ENCODE data around the gene GARIN5B. TPM values are rescaled to one million over a fixed set of nuclear protein-coding genes. Genes with fewer than 3 reads are reported as not detected.

Gene GARIN5B
- total RNA-seq, 1 donor from 2014 or later: not detected

DNA sequence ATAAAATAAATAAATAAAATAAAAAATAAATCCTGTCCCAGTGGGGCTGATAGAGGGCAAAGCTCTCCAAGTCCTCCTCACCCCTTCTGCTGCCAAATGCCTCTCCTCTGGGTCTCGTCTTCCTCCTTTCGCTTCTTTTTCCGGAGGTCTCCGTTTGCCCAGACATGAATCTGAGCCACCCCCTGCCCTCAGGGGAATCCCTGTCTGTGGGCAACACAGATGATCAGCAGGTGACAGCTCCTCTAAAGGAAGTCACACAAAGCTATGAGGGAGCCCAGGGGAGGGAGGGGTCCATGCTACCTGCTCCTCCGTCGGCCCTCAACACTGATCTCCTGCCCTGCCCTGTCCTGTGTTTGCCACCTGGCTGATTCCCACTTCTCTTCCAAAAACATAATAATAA, 38.4 kb downstream of the GARIN5B start:
- Histone ChIP-seq H3K36me3 (ENCODE audit: control insufficient read depth in 3 of 3, insufficient read depth in 3 of 3, low read length in 3 of 3) (no peaks in the 10 kb centered on the region), H3K9me3 (ENCODE audit: control insufficient read depth in 3 of 3, low read length in 3 of 3) (no peaks in the 10 kb centered on the region), H3K27me3 (ENCODE audit: control insufficient read depth in 3 of 3, insufficient read depth in 3 of 3, low read length in 3 of 3) (peaks cover 0 to 14% (median 11%) of the 10 kb centered on the region in 3 donors), H3K4me1 (ENCODE audit: control insufficient read depth in 3 of 3, insufficient read depth in 3 of 3, low read length in 3 of 3) (peaks cover 0 to 4% (median 0%) of the 10 kb centered on the region in 3 donors), H3K4me3 (ENCODE audit: low read length in 3 of 3) (no peak overlapping the region), H3K27ac (ENCODE audit: low read depth, low read length) (peak overlapping the region; percentile 69), H3K9ac (ENCODE audit: low read depth in 1 of 3, low read length in 3 of 3) (no peak overlapping the region)

DNA sequence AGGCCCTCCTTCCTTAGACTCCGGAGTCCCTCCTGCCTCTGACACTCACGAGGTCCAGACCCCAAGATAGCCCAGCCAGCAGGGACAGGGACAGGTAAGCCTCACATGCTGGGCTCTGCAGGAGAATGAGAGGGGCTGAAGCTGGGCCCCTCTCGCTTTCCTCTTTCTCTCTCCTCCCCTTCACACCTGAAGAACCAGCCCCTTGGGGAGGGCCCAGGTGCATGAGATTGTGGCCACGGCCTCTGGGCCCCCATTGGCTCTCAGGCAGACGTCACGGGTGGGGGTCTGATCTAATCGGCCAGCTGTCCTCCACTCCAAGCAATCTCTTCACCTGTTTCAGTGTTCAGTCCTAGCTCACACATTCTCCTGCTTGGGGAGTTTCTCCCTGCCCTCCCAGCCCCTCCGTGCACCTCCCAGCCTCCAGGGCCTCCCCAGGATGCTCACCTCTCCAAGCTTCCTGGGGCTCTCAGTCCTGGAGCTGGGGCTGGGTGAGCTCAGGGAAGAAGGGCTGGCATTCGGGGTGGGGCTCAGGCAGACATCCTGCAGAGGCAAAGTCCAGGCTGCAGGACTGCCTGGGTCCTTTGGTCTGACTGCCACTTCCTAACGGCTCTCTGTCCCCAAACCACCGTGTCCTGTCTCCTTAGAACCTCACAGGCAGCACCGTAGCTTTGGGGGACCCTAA, 40.7 kb downstream of the GARIN5B start:
- H3K27ac ChIP-seq (ENCODE audit: low read depth, low read length): no peak overlapping the region
- H3K9ac ChIP-seq (ENCODE audit: low read depth in 1 of 3, low read length in 3 of 3): no peak overlapping the region
- H3K4me3 ChIP-seq (ENCODE audit: low read length in 3 of 3): no peak overlapping the region
- H3K27me3 ChIP-seq (ENCODE audit: control insufficient read depth in 3 of 3, insufficient read depth in 3 of 3, low read length in 3 of 3): peaks cover 0 to 14% (median 12%) of the 10 kb centered on the region in 3 donors
- peaks cover 0 to 4% (median 0%) of the 10 kb centered on the region in 3 donors for H3K4me1 ChIP-seq (ENCODE audit: control insufficient read depth in 3 of 3, insufficient read depth in 3 of 3, low read length in 3 of 3)
- H3K9me3 ChIP-seq (ENCODE audit: control insufficient read depth in 3 of 3, low read length in 3 of 3): no peaks in the 10 kb centered on the region
- no peaks in the 10 kb centered on the region for H3K36me3 ChIP-seq (ENCODE audit: control insufficient read depth in 3 of 3, insufficient read depth in 3 of 3, low read length in 3 of 3)

DNA sequence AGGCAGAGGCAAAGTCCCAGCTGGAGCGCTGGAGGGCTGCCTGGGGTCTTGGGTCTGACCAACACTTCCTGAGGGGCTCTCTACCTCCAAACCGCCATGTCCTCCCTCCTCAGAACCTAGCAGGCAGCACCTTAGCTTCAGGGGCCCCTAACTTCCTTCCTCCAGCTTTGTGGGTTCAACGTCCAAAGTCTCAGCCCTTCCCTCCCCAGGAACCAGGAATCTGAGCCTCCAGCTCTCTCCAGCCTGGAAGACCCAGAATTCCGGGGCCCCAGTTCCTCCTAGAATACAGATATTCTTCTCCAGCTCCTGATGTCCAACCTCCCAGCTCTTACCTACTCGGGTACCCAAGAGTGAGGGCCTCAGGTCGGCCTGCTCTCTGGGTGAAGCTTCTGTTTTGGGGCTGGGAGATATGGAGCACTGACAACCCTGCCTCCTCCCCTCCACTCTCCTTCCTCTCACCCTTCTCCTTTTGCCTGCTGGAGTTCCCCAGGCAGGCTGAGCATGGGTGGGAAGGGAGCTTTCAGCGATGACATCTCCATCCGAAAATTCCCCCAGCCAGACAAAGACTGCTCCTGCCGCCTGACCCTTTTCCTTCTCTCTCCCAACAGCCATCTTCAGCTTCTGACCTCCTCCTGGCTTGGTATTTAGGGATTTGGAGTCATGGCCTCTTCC, 41.5 kb downstream of the GARIN5B start:
- Histone ChIP-seq H3K9me3 (ENCODE audit: control insufficient read depth in 3 of 3, low read length in 3 of 3) (no peaks in the 10 kb centered on the region), H3K4me1 (ENCODE audit: control insufficient read depth in 3 of 3, insufficient read depth in 3 of 3, low read length in 3 of 3) (peaks cover 0 to 4% (median 0%) of the 10 kb centered on the region in 3 donors), H3K4me3 (ENCODE audit: low read length in 3 of 3) (no peak overlapping the region), H3K27ac (ENCODE audit: low read depth, low read length) (no peak overlapping the region), H3K9ac (ENCODE audit: low read depth in 1 of 3, low read length in 3 of 3) (no peak overlapping the region), H3K36me3 (ENCODE audit: control insufficient read depth in 3 of 3, insufficient read depth in 3 of 3, low read length in 3 of 3) (no peaks in the 10 kb centered on the region), H3K27me3 (ENCODE audit: control insufficient read depth in 3 of 3, insufficient read depth in 3 of 3, low read length in 3 of 3) (peaks cover 0 to 14% (median 12%) of the 10 kb centered on the region in 3 donors)

DNA sequence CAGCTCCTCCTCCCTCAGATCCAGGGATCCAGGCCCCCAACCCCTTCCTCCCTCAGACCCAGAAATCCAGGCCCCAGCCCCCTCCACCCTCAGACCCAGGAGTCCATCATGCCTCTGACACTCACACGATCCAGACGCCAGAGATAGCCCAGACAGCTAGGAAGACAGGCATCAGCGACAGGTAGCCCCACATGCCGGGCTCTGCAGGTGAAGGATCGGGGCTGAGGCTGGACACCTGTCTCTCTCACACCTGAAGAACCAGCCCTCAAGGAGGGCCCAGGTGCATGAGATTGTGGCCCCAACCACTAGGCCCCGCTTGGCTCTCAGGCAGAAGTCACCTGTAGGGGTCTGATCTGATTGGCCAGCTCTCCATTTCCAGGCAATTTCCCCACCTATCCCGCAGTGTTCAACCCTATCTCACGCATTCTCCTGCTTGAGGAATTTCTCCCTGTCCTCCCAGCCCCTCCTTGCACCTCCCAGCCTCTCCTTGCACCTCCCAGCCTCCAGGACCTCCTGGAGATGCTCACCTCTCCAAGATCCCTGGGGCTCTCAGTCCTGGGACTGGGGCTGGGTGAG, 42.1 kb downstream of the GARIN5B start:
- Histone ChIP-seq H3K27ac (ENCODE audit: low read depth, low read length) (no peak overlapping the region), H3K4me3 (ENCODE audit: low read length in 3 of 3) (no peak overlapping the region), H3K9ac (ENCODE audit: low read depth in 1 of 3, low read length in 3 of 3) (no peak overlapping the region), H3K36me3 (ENCODE audit: control insufficient read depth in 3 of 3, insufficient read depth in 3 of 3, low read length in 3 of 3) (no peaks in the 10 kb centered on the region), H3K9me3 (ENCODE audit: control insufficient read depth in 3 of 3, low read length in 3 of 3) (no peaks in the 10 kb centered on the region), H3K4me1 (ENCODE audit: control insufficient read depth in 3 of 3, insufficient read depth in 3 of 3, low read length in 3 of 3) (peaks cover 0 to 4% (median 0%) of the 10 kb centered on the region in 3 donors), H3K27me3 (ENCODE audit: control insufficient read depth in 3 of 3, insufficient read depth in 3 of 3, low read length in 3 of 3) (peaks cover 0 to 14% (median 12%) of the 10 kb centered on the region in 3 donors)

DNA sequence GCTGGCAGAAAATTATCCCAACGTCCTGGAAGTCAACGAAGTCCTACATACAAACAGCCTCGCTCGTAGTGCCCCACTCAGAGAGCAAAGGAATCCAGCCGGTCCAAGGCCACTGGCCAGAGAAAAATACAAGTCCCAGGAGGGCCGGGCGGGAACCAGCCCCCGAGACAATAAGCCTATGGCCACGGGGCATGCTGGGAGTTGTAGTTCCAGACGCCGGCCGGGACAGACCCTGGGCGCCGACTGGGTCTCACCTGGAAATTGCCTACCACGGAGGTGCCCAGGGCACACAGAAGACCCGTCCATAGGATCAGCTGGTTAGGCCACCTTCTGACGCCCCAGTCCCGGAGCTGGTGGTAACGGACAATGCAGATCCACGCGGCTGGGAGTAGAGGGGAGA, 43.3 kb downstream of the GARIN5B start:
- no peaks in the 10 kb centered on the region for H3K9me3 ChIP-seq (ENCODE audit: control insufficient read depth in 3 of 3, low read length in 3 of 3)

DNA sequence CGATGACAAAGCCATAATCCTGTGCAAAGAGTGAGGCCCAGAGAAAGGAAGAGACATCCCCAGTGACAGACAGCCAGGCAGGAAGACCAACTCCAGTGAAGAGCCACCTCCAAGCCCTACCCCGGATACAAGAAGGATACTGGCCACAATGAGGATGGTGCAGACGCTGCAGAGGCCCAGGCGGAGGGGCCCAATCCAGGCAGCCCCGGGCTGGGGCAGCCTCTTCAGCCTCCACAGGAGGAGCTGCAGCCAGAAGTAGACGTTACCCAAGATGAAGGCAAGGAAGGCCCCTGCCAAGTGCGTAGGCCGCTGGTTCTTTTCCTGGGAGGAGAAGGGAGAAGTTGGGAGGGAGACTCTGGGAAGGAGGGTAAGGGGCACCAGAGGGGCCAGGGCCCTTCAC, 46.4 kb downstream of the GARIN5B start:
- H3K9ac ChIP-seq (ENCODE audit: low read depth in 1 of 3, low read length in 3 of 3): no peak overlapping the region
- no peak overlapping the region for H3K4me3 ChIP-seq (ENCODE audit: low read length in 3 of 3)

More for the DNA sequence above, 43.3 kb downstream of the GARIN5B start:
- Histone ChIP-seq H3K36me3 (ENCODE audit: control insufficient read depth in 3 of 3, insufficient read depth in 3 of 3, low read length in 3 of 3) (no peaks in the 10 kb centered on the region), H3K4me3 (ENCODE audit: low read length in 3 of 3) (no peak overlapping the region), H3K4me1 (ENCODE audit: control insufficient read depth in 3 of 3, insufficient read depth in 3 of 3, low read length in 3 of 3) (peaks cover 0 to 4% (median 0%) of the 10 kb centered on the region in 3 donors), H3K9ac (ENCODE audit: low read depth in 1 of 3, low read length in 3 of 3) (peak overlapping the region in 1 of 3 donors; percentile 25), H3K27me3 (ENCODE audit: control insufficient read depth in 3 of 3, insufficient read depth in 3 of 3, low read length in 3 of 3) (peaks cover 0 to 14% (median 12%) of the 10 kb centered on the region in 3 donors), H3K27ac (ENCODE audit: low read depth, low read length) (no peak overlapping the region)

DNA sequence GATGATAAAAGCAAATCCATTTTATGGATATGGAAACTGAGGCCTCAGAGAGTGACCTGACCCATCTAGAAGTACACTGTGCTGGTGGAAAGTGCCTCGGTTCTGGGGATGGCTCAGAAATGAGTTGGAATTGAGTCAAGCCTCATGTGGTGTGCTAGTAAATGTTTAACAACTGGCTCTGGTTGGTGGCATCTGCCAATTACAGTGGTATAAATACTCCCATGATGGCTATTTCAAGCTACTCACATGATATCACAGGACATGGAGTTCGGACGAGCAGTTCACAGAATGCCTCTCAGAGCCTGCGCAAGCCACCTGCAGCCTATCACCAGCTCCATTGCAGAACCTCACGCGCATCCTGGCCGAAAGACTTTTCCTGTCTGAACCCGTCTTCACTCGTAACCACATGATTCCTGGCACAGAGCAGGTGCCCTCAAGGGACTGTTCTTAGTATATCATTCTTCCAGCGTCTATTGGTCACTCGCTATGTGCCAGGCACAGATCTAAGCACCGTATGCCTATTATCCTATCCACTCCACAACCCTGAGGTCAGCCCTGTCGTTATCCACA, 47.0 kb downstream of the GARIN5B start:
- H3K36me3 ChIP-seq (ENCODE audit: control insufficient read depth in 3 of 3, insufficient read depth in 3 of 3, low read length in 3 of 3): no peaks in the 10 kb centered on the region
- peaks cover 0 to 12% (median 5%) of the 10 kb centered on the region in 3 donors for H3K27me3 ChIP-seq (ENCODE audit: control insufficient read depth in 3 of 3, insufficient read depth in 3 of 3, low read length in 3 of 3)
- H3K27ac ChIP-seq (ENCODE audit: low read depth, low read length): no peak overlapping the region
- H3K4me3 ChIP-seq (ENCODE audit: low read length in 3 of 3): no peak overlapping the region
- no peaks in the 10 kb centered on the region for H3K9me3 ChIP-seq (ENCODE audit: control insufficient read depth in 3 of 3, low read length in 3 of 3)
- H3K4me1 ChIP-seq (ENCODE audit: control insufficient read depth in 3 of 3, insufficient read depth in 3 of 3, low read length in 3 of 3): peaks cover 0 to 4% (median 0%) of the 10 kb centered on the region in 3 donors
- H3K9ac ChIP-seq (ENCODE audit: low read depth in 1 of 3, low read length in 3 of 3): no peak overlapping the region

More for the DNA sequence above, 46.4 kb downstream of the GARIN5B start:
- H3K36me3 ChIP-seq (ENCODE audit: control insufficient read depth in 3 of 3, insufficient read depth in 3 of 3, low read length in 3 of 3): no peaks in the 10 kb centered on the region
- peaks cover 0 to 12% (median 5%) of the 10 kb centered on the region in 3 donors for H3K27me3 ChIP-seq (ENCODE audit: control insufficient read depth in 3 of 3, insufficient read depth in 3 of 3, low read length in 3 of 3)
- H3K9me3 ChIP-seq (ENCODE audit: control insufficient read depth in 3 of 3, low read length in 3 of 3): no peaks in the 10 kb centered on the region
- H3K27ac ChIP-seq (ENCODE audit: low read depth, low read length): no peak overlapping the region
- H3K4me1 ChIP-seq (ENCODE audit: control insufficient read depth in 3 of 3, insufficient read depth in 3 of 3, low read length in 3 of 3): peaks cover 0 to 4% (median 0%) of the 10 kb centered on the region in 3 donors

DNA sequence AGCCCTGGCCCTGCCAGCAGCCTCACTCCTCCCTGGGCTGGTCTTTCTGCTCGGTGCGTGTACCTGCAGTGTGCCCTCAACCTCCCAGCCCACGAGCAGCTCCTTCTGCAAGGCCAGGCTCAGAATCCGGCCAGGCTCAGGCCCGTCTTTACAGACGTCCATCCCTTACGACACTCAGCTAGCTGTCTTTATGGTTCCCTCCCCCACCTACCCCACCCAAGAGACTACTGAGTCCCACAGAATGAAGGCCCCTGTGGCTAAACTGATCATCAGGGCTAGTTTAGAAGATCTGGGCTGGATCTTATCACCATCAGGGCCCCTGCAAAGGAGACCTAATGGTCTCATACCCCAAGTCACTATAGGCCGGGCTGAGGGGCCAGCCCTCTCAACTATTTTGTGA, 48.7 kb downstream of the GARIN5B start:
- H3K9ac ChIP-seq (ENCODE audit: low read depth in 1 of 3, low read length in 3 of 3): no peak overlapping the region
- no peaks in the 10 kb centered on the region for H3K9me3 ChIP-seq (ENCODE audit: control insufficient read depth in 3 of 3, low read length in 3 of 3)
- H3K4me3 ChIP-seq (ENCODE audit: low read length in 3 of 3): no peak overlapping the region
- no peaks in the 10 kb centered on the region for H3K36me3 ChIP-seq (ENCODE audit: control insufficient read depth in 3 of 3, insufficient read depth in 3 of 3, low read length in 3 of 3)
- H3K27me3 ChIP-seq (ENCODE audit: control insufficient read depth in 3 of 3, insufficient read depth in 3 of 3, low read length in 3 of 3): no peaks in the 10 kb centered on the region
- H3K4me1 ChIP-seq (ENCODE audit: control insufficient read depth in 3 of 3, insufficient read depth in 3 of 3, low read length in 3 of 3): no peaks in the 10 kb centered on the region
- H3K27ac ChIP-seq (ENCODE audit: low read depth, low read length): no peak overlapping the region

DNA sequence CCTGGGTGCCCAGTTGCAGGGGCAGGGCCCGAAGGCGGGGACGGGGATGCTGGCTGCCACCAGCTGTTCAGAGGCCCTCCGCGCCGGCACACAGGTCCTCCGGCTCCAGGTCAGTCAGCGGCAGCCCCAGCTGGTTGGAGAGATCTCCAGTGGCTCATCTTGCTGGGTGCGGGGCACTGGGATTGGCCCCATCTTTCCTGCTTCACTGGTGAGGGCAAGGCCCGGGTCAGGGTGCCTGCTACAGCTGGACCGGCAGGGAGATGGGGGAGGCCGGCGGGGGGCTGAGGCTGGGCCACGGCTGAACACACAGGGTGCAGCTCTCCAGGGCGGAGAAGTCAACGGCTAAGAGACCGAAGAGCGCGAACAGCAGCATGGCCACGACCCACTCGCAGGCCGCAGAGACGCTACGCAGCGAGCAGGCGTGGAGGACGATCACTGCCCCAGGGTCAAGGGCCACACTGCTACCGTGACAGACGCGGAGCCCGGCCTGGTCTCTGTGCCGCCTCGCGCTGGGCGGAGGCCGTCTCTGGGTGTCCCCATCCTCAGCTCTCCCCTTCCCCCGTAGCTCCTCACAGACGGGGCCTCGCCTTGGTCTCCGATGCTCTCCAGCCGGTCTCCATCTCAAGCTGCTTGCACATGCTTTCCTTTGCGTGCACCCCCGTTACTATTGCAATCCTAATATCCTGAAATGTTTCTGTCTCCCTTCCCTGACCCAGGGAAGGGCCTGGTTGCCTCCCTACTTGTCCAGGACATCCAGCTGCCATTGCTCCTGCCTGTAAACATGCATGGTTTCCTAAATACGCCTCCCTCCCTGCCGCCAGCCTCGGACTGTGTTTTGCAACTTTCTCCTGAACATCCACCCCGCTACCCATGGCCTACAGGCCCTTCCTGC, 50.2 kb downstream of the GARIN5B start:
- no peak overlapping the region for H3K4me3 ChIP-seq (ENCODE audit: low read length in 3 of 3)
- H3K27ac ChIP-seq (ENCODE audit: low read depth, low read length): no peak overlapping the region
- no peaks in the 10 kb centered on the region for H3K4me1 ChIP-seq (ENCODE audit: control insufficient read depth in 3 of 3, insufficient read depth in 3 of 3, low read length in 3 of 3)
- no peak overlapping the region for H3K9ac ChIP-seq (ENCODE audit: low read depth in 1 of 3, low read length in 3 of 3)
- no peaks in the 10 kb centered on the region for H3K9me3 ChIP-seq (ENCODE audit: control insufficient read depth in 3 of 3, low read length in 3 of 3)
- H3K36me3 ChIP-seq (ENCODE audit: control insufficient read depth in 3 of 3, insufficient read depth in 3 of 3, low read length in 3 of 3): no peaks in the 10 kb centered on the region
- H3K27me3 ChIP-seq (ENCODE audit: control insufficient read depth in 3 of 3, insufficient read depth in 3 of 3, low read length in 3 of 3): no peaks in the 10 kb centered on the region
